Measurements from ENCODE around the gene NR2F1-AS1. TPM values are rescaled to one million over a fixed set of nuclear protein-coding genes. Genes with fewer than 3 reads are reported as not detected.

Gene NR2F1-AS1
- total and polyA plus RNA-seq, 2 of the 4 experiments (the other 2 are of a cell fraction): 12.5 to 12.8 TPM

- Histone ChIP-seq H2AK5ac (ENCODE audit: low read depth, low read length) (no peak overlapping the region), H3K23ac (ENCODE audit: low read depth, low read length) (peak overlapping the region; percentile 84), H2AFZ (replicated peaks; ENCODE audit: low read length, poor library complexity) (peak overlapping the region; percentile 1), H3K9me1 (ENCODE audit: insufficient read depth, low read length) (peaks cover 8% of the 10 kb centered on the region; the same call in 1 of the 2 replicates), H3K27ac (ENCODE audit: insufficient read depth, low read length) (peak overlapping the region; percentile 7; the same call in 1 of the 2 replicates), H3K36me3 (ENCODE audit: control insufficient read depth, insufficient read depth, low read length) (peaks cover 57% of the 10 kb centered on the region), H2BK5ac (ENCODE audit: low read depth, low read length, poor library complexity, severe bottlenecking) (no peak overlapping the region), H2BK20ac (ENCODE audit: low read depth, low read length) (no peak overlapping the region), H3K27me3 (ENCODE audit: control insufficient read depth, insufficient read depth, low read length) (no peaks in the 10 kb centered on the region), H2BK120ac (ENCODE audit: low read depth, low read length) (peak overlapping the region; percentile 19; the same call in 1 of the 2 replicates), H3K9ac (ENCODE audit: low read depth, low read length) (peak overlapping the region; percentile 61), H3K79me1 (ENCODE audit: low read depth in 1 of 2, low read length in 2 of 2) (peaks cover 5 to 33% of the 10 kb centered on the region in 2 experiments; a peak in 2 of 4 replicates), H4K20me1 (ENCODE audit: insufficient read depth, low read length) (peaks cover 11% of the 10 kb centered on the region), H3K4me1 (ENCODE audit: control insufficient read depth, insufficient read depth, low read length) (peaks cover 26% of the 10 kb centered on the region), H3K56ac (ENCODE audit: extremely low read depth, insufficient read depth, low read length) (no peak overlapping the region), H2BK15ac (ENCODE audit: low read depth, low read length) (no peak overlapping the region), H4K8ac (ENCODE audit: low read depth in 2 of 2, low read length in 2 of 2) (peak overlapping the region in 1 of 2 experiments; percentile 42; a peak in 3 of 4 replicates), H3K4me3 (ENCODE audit: insufficient read depth, low read depth, low read length) (no peak overlapping the region), H3K18ac (ENCODE audit: low read depth, low read length) (peak overlapping the region; percentile 24; the same call in 1 of the 2 replicates), H2AK9ac (replicated peaks; ENCODE audit: low read depth, low read length, poor library complexity) (no peak overlapping the region), H3K4me2 (ENCODE audit: low read depth, low read length) (peak overlapping the region; percentile 82), H3K4ac (ENCODE audit: low read depth, low read length) (peak overlapping the region; percentile 50), H4K91ac (ENCODE audit: insufficient read depth, low read depth, low read length) (no peak overlapping the region), H3K14ac (replicated peaks; ENCODE audit: low read depth, low read length) (peak overlapping the region; percentile 65; the same call in 1 of the 2 replicates), H4K5ac (ENCODE audit: low read depth, low read length) (peak overlapping the region; percentile 61), H3K9me3 (ENCODE audit: control insufficient read depth, insufficient read depth, low read length) (no peaks in the 10 kb centered on the region)
- dilution Hi-C loops (cut with HindIII; ENCODE audit: low sequenced_read_pairs, unreplicated experiment): no loop called here
- no CpG with 5 or more reads among the region's 5 CpGs for WGBS, 2 experiments (ENCODE audit: extremely low coverage in 2 of 2, insufficient read length in 1 of 2)
- in situ Hi-C loops (cut with MboI; ENCODE audit: low sequenced_read_pairs): loop anchor here (25.0 kb wide), 2 partner anchors 681 to 1281 kb away; no protein-coding TSS in a partner anchor
- ATAC-seq (ENCODE audit: low read depth) (no peak), DNase-seq (no peak)
- CTCF ChIA-PET: no interaction called here
- POLR2A ChIA-PET (ENCODE audit: unreplicated experiment): no interaction called here
- no peak for TF ChIP-seq ELK1 (IDR thresholded peaks at IDR 0.05; ENCODE audit: borderline replicate concordance, low read depth, low read length)
- TF ChIP-seq RAD21 (IDR thresholded peaks at IDR 0.05; ENCODE audit: low read length): no peak
- no peak for TF ChIP-seq CHD1 (IDR thresholded peaks at IDR 0.05; ENCODE audit: low read depth, low read length)
- TF ChIP-seq FOS (IDR thresholded peaks at IDR 0.05; ENCODE audit: low read depth, low read length): no peak
- TF ChIP-seq BHLHE40 (IDR thresholded peaks at IDR 0.05; ENCODE audit: low read depth, low read length): no peak
- TF ChIP-seq MAZ (IDR thresholded peaks at IDR 0.05; ENCODE audit: borderline replicate concordance, low read depth, low read length): no peak
- no peak for TF ChIP-seq NFE2L2 (IDR thresholded peaks at IDR 0.05; ENCODE audit: low read depth, low read length)
- TF ChIP-seq RFX5 (IDR thresholded peaks at IDR 0.05; ENCODE audit: low read depth, low read length): no peak
- no TSS peak for BruUV-seq (replicated peaks)
- intact Hi-C loops (cut with micrococcal nuclease): loop anchor here (5.0 kb wide), 1 partner anchor 1951 kb away; no protein-coding TSS in a partner anchor
These were observed 11.9 kb upstream of the NR2F1-AS1 start for GRCh38 chr5:93592883-93593282.

Data from IMR-90 (cell line).